Measurements from ENCODE around the gene BOK.

GRCh38 chr2:241541564-241542277 is 16.8 kb upstream of the BOK start:
- TF ChIP-seq TBP (CRISPR knock-in tag; IDR thresholded peaks at IDR 0.05) (no peak), ZNF3 (CRISPR knock-in tag; IDR thresholded peaks at IDR 0.05) (no peak), CEBPB (IDR thresholded peaks at IDR 0.05; ENCODE audit: borderline replicate concordance, low read depth, low read length) (no peak), ZBED4 (CRISPR knock-in tag; IDR thresholded peaks at IDR 0.05; ENCODE audit: borderline replicate concordance) (no peak), ZNF598 (CRISPR knock-in tag; IDR thresholded peaks at IDR 0.05; ENCODE audit: borderline replicate concordance) (no peak), ZNF451 (CRISPR knock-in tag; IDR thresholded peaks at IDR 0.05) (no peak), ELF1 (CRISPR knock-in tag; IDR thresholded peaks at IDR 0.05) (no peak), CEBPG (CRISPR knock-in tag; IDR thresholded peaks at IDR 0.05) (no peak), ZNF761 (CRISPR knock-in tag; conservative IDR thresholded peaks at IDR 0.05) (no peak), KAT7 (CRISPR knock-in tag; IDR thresholded peaks at IDR 0.05; ENCODE audit: borderline replicate concordance) (no peak), KDM3A (CRISPR knock-in tag; IDR thresholded peaks at IDR 0.05; ENCODE audit: low read depth) (no peak)
